Upper lobe of right lung (tissue), 1 donor: ENCODE measurements around the gene TOGARAM2. TPM values are rescaled to one million over a fixed set of nuclear protein-coding genes. Genes with fewer than 3 reads are reported as not detected.
A peak's percentile ranks its signal among the peaks of the same experiment; 100 is the strongest.

ENCODE experiments used
- ATAC-seq: fragments of 200-7000 bp; cut with Tn5 transposase; one replicate; pipeline ENCODE4 v1.9.1; 2020; ENCODE audit warnings: mild to moderate bottlenecking, moderate library complexity
- DNase-seq: peaks from one replicate; pipeline ENCODE4 v3.0.0-alpha.2; 2020
- H3K27ac ChIP-seq: fragments of 200-600 bp; one replicate; pipeline ENCODE4 v1.8.0; 2022
- H3K27me3 ChIP-seq: fragments of 200-600 bp; one replicate; pipeline ENCODE4 v1.8.0; 2022; ENCODE audit warnings: mild to moderate bottlenecking
- H3K36me3 ChIP-seq: fragments of 200-600 bp; one replicate; pipeline ENCODE4 v1.8.0; 2022
- H3K4me1 ChIP-seq: fragments of 200-600 bp; one replicate; pipeline ENCODE4 v1.8.0; 2022
- H3K4me3 ChIP-seq: fragments of 200-600 bp; one replicate; pipeline ENCODE4 v1.8.0; 2022; ENCODE audit warnings: mild to moderate bottlenecking
- H3K9me3 ChIP-seq: fragments of 200-600 bp; one replicate; pipeline ENCODE4 v1.8.0; 2022
- CTCF ChIP-seq: fragments of 200-600 bp; IDR thresholded peaks from one replicate; pipeline ENCODE4 v1.8.0; 2022; ENCODE audit warnings: antibody characterized with exemption
- intact Hi-C: fragments of 100-400 bp; cut with DNase I; formaldehyde crosslinking; loops from one replicate; pipeline ENCODE4 v1.11.0; 2022
- total RNA-seq: library from RNA; stranded (reverse); fragmentation: NEBNext Ultra II Directional; extraction: Animal tissue kit (Norgen Biotek cat#: 25700); gene quantifications from one replicate; pipeline ENCODE4 v1.2.1, GENCODE V29; 2021
- donor health status: DM: no; HTN: yes; CAD: no; lungs with severe emphysema.

Gene TOGARAM2
- total RNA-seq, 1 donor from 2014 or later = 0.72 TPM

- Histone ChIP-seq H3K36me3 (no peaks in the 10 kb centered on the region), H3K4me3 (no peak overlapping the region), H3K27ac (no peak overlapping the region), H3K9me3 (no peaks in the 10 kb centered on the region), H3K27me3 (no peaks in the 10 kb centered on the region), H3K4me1 (peaks cover 7% of the 10 kb centered on the region)
- TF ChIP-seq CTCF = no peak
- intact Hi-C loops = no loop called here
- DNase-seq (no peak), ATAC-seq (no peak)
These were observed 19.9 kb downstream of the TOGARAM2 start for GRCh38 chr2:29000956-29001355.

GRCh38 chr2:29001806-29002205, 20.7 kb downstream of the TOGARAM2 start:
- Histone ChIP-seq H3K4me1 (peaks cover 7% of the 10 kb centered on the region), H3K9me3 (no peaks in the 10 kb centered on the region), H3K36me3 (no peaks in the 10 kb centered on the region), H3K27me3 (no peaks in the 10 kb centered on the region), H3K4me3 (no peak overlapping the region), H3K27ac (no peak overlapping the region)
- intact Hi-C loops = no loop called here
- ATAC-seq (no peak), DNase-seq (no peak)
- TF ChIP-seq CTCF = no peak

- no peak for TF ChIP-seq CTCF
- DNase-seq (no peak), ATAC-seq (no peak)
- Histone ChIP-seq H3K9me3 (no peaks in the 10 kb centered on the region), H3K4me3 (no peak overlapping the region), H3K27me3 (no peaks in the 10 kb centered on the region), H3K27ac (no peak overlapping the region), H3K4me1 (peaks cover 6% of the 10 kb centered on the region), H3K36me3 (no peaks in the 10 kb centered on the region)
- intact Hi-C loops = no loop called here
These were observed 23.7 kb downstream of the TOGARAM2 start for GRCh38 chr2:29004755-29005154.

GRCh38 chr2:29005331-29005730, 24.2 kb downstream of the TOGARAM2 start:
- intact Hi-C loops = no loop called here
- DNase-seq (no peak), ATAC-seq (no peak)
- Histone ChIP-seq H3K4me3 (no peak overlapping the region), H3K27ac (no peak overlapping the region), H3K4me1 (peaks cover 2% of the 10 kb centered on the region), H3K9me3 (no peaks in the 10 kb centered on the region), H3K27me3 (no peaks in the 10 kb centered on the region), H3K36me3 (no peaks in the 10 kb centered on the region)
- TF ChIP-seq CTCF = no peak

- no peaks in the 10 kb centered on the region for H3K9me3 ChIP-seq
- TF ChIP-seq CTCF = no peak
- no peak overlapping the region for H3K27ac ChIP-seq
- ATAC-seq (peak; percentile 58), DNase-seq (no peak)
- H3K36me3 ChIP-seq = no peaks in the 10 kb centered on the region
- H3K27me3 ChIP-seq = no peaks in the 10 kb centered on the region
- intact Hi-C loops = no loop called here
- H3K4me1 ChIP-seq = peaks cover 12% of the 10 kb centered on the region
- no peak overlapping the region for H3K4me3 ChIP-seq
These were observed 25.2 kb downstream of the TOGARAM2 start for GRCh38 chr2:29006092-29006979.
